K562 (cell line): ENCODE results near the gene KIF3B. TPM values are rescaled to one million over a fixed set of nuclear protein-coding genes. Genes with fewer than 3 reads are reported as not detected.

ENCODE experiments used
- ATAC-seq: fragments of 200-7000 bp; cut with Tn5 transposase; 3 replicates; pipeline ENCODE4 v1.9.1; 2020; ENCODE audit warnings: moderate library complexity
- BruUV-seq: library from RNA; stranded (reverse); fragments of 400-500 nt; replicated peaks from 2 replicates; lab custom pipeline; 2021; lab: Mats Ljungman, UMichigan
- CTCF ChIA-PET: fragments of 300-600 bp; formaldehyde crosslinking; extraction: SDS; loops from one replicate; lab custom pipeline; 2021; ENCODE audit warnings: low intra/inter-chr PET ratio; lab: Yijun Ruan, JAX
- POLR2A ChIA-PET: fragments of 300-600, 350-650 bp; sonication (Branson Sonifier 250); formaldehyde crosslinking; extraction: SDS; loops from one replicate; lab custom pipeline; 2021; ENCODE audit warnings: antibody characterized with exemption, inconsistent platforms; lab: Yijun Ruan, JAX
- DNase-seq, 4 experiments: peaks; one replicate each; pipeline versions ENCODE4 v3.0.0 to v3.0.0-alpha.2; 2011 to 2018; ENCODE audit warnings: low spot score in 3 of 4, mixed read lengths in 3 of 4; ENCODE audit errors: extremely low read depth in 1 of 4
- FAIRE-seq: peaks from 2 replicates; lab custom pipeline; 2011; peaks lifted over from hg19 to GRCh38; lab: Jason Lieb, UNC
- H2AFZ ChIP-seq: 2 replicates; pipeline ENCODE4 v1.6.0; 2011; ENCODE audit warnings: low read depth, low read length, control low read depth, inconsistent platforms
- H3K27ac ChIP-seq: fragments of 200-600 bp; 3 replicates; pipeline ENCODE4 v1.8.0; 2011; ENCODE audit warnings: low read depth, mild to moderate bottlenecking, control low read depth, inconsistent platforms, low read length, moderate library complexity, mixed read lengths; ENCODE audit errors: extremely low read depth
- H3K27me3 ChIP-seq, 2 experiments: fragments of 300-600 bp in 1 of 2; 2 replicates in 1 of 2; 3 replicates in 1 of 2; pipeline versions ENCODE4 v1.6.0 to v1.8.0; 2011; ENCODE audit warnings: inconsistent platforms in 2 of 2, low read length in 2 of 2, mild to moderate bottlenecking in 1 of 2, mixed read lengths in 1 of 2, moderate library complexity in 1 of 2; ENCODE audit not compliant: control insufficient read depth in 2 of 2, insufficient read depth in 2 of 2
- H3K36me3 ChIP-seq: fragments of 300-600 bp; 3 replicates; pipeline ENCODE4 v1.8.0; 2011; ENCODE audit warnings: mild to moderate bottlenecking, low read length, inconsistent platforms; ENCODE audit not compliant: control insufficient read depth, insufficient read depth
- H3K4me1 ChIP-seq, 2 experiments: fragments of 200-600 bp in 1 of 2; replicated peaks in 1 of 2; 2 replicates in 1 of 2; 3 replicates in 1 of 2; pipeline versions ENCODE4 v1.5.1 to v1.8.0; 2011; ENCODE audit warnings: inconsistent platforms in 2 of 2, low read length in 2 of 2, mild to moderate bottlenecking in 1 of 2, mixed read lengths in 1 of 2, moderate library complexity in 1 of 2; ENCODE audit not compliant: control insufficient read depth in 2 of 2, insufficient read depth in 2 of 2
- H3K4me2 ChIP-seq: 2 replicates; pipeline ENCODE4 v1.6.1; 2011; ENCODE audit warnings: low read length, control low read depth, inconsistent platforms, mixed read lengths; ENCODE audit not compliant: insufficient read depth
- H3K4me3 ChIP-seq: fragments of 200-600 bp; sonication (generic), shearing (Covaris generic); 2 replicates; pipeline ENCODE4 v1.5.1; 2016; ENCODE audit warnings: control low read depth, inconsistent platforms
- H3K79me2 ChIP-seq: fragments of 200-600 bp; 3 replicates; pipeline ENCODE4 v1.8.0; 2011; ENCODE audit warnings: low read length, inconsistent platforms; ENCODE audit not compliant: control insufficient read depth, insufficient read depth
- H3K9ac ChIP-seq, 2 experiments: 2 replicates each; pipeline versions ENCODE4 v1.6.0 to v1.6.1; 2011; ENCODE audit warnings: low read depth in 2 of 2, low read length in 2 of 2, control low read depth in 1 of 2, inconsistent platforms in 1 of 2, mild to moderate bottlenecking in 1 of 2, mixed read lengths in 1 of 2; ENCODE audit not compliant: insufficient read depth in 1 of 2
- H3K9me1 ChIP-seq: one replicate; pipeline ENCODE4 v1.6.0; 2011; ENCODE audit warnings: inconsistent platforms, mild to moderate bottlenecking, low read length, moderate library complexity; ENCODE audit not compliant: control insufficient read depth, insufficient read depth
- H3K9me3 ChIP-seq: replicated peaks from 2 replicates; pipeline ENCODE4 v1.5.1; 2011; ENCODE audit warnings: low read depth, low read length, inconsistent platforms; ENCODE audit not compliant: control insufficient read depth, insufficient read depth
- H4K20me1 ChIP-seq: replicated peaks from 2 replicates; pipeline ENCODE4 v1.6.1; 2011; ENCODE audit warnings: low read length, inconsistent platforms, mixed read lengths; ENCODE audit not compliant: control insufficient read depth, insufficient read depth
- BRF2 ChIP-seq: IDR thresholded peaks from 3 replicates; pipeline ENCODE4 v1.6.1; 2011; ENCODE audit warnings: borderline replicate concordance, mild to moderate bottlenecking; ENCODE audit not compliant: insufficient read length, insufficient read depth
- IRF9 ChIP-seq: fragments of 450-650 bp; IDR thresholded peaks from 2 replicates; pipeline ENCODE4 v1.6.1; 2016; ENCODE audit warnings: missing biosample characterization, missing genetic modification characterization
- MYNN ChIP-seq, 2 experiments: sonication (generic); formaldehyde crosslinking in 1 of 2; IDR thresholded peaks; 2 replicates each; pipeline versions ENCODE4 v1.5.0 to v1.6.1; 2016 to 2020; ENCODE audit warnings: antibody characterized with exemption in 1 of 2, missing genetic modification reagents in 1 of 2
- NCOA4 ChIP-seq: fragments of 450-650 bp; IDR thresholded peaks from 2 replicates; pipeline ENCODE4 v1.6.1; 2018; ENCODE audit warnings: mild to moderate bottlenecking; ENCODE audit not compliant: partially characterized antibody
- NFE2 ChIP-seq: IDR thresholded peaks from 2 replicates; pipeline ENCODE4 v1.6.1; 2014; ENCODE audit warnings: antibody characterized with exemption, low read depth
- PML ChIP-seq: IDR thresholded peaks from 2 replicates; pipeline ENCODE4 v1.6.1; 2012; ENCODE audit warnings: low read length, inconsistent platforms
- RB1 ChIP-seq: fragments of 450-650 bp; IDR thresholded peaks from 2 replicates; pipeline ENCODE4 v1.6.1; 2017; ENCODE audit warnings: low read depth, mild to moderate bottlenecking
- RBM22 ChIP-seq: fragments of 200-400 bp; formaldehyde crosslinking; IDR thresholded peaks from 2 replicates; pipeline ENCODE4 v1.6.1; 2018; ENCODE audit warnings: low read length, low read depth; ENCODE audit not compliant: poor library complexity, severe bottlenecking
- SMARCC2 ChIP-seq: fragments of 450-650 bp; IDR thresholded peaks from 2 replicates; pipeline ENCODE4 v1.6.1; 2017; ENCODE audit warnings: antibody characterized with exemption, moderate library complexity, mild to moderate bottlenecking, low read depth
- SMC3 ChIP-seq: conservative IDR thresholded peaks from 2 replicates; pipeline ENCODE4 v1.6.1; 2011; ENCODE audit warnings: low read depth, low read length, improper control_type of control experiment; ENCODE audit not compliant: insufficient read depth
- SPI1 ChIP-seq: IDR thresholded peaks from 2 replicates; pipeline ENCODE4 v1.6.1; 2011; ENCODE audit warnings: low read depth, low read length, control low read depth, borderline replicate concordance
- TBL1XR1 ChIP-seq, 2 experiments: IDR thresholded peaks; 2 replicates each; pipeline ENCODE4 v1.6.1; 2012; ENCODE audit warnings: improper control_type of control experiment in 2 of 2, low read length in 2 of 2, mild to moderate bottlenecking in 1 of 2
- ZNF436 ChIP-seq: fragments of 250-450, 450-650 bp; sonication (Bioruptor Pico); formaldehyde crosslinking; IDR thresholded peaks from 2 replicates; pipeline ENCODE4 v1.7.0; 2020; ENCODE audit warnings: mild to moderate bottlenecking
- WGBS: fragments of 100-300 bp; shearing (Covaris generic); methylation state at CpG from one replicate; pipeline ENCODE4 v1.1.6; 2016; ENCODE audit warnings: low coverage, mixed read lengths; ENCODE audit not compliant: insufficient coverage; ENCODE audit errors: missing lambda C conversion rate; 5-methylcytosine and 5-hydroxymethylcytosine counted together
- in situ Hi-C: fragments of 300-500 bp; cut with MboI; formaldehyde crosslinking; loops from 4 replicates; pipeline ENCODE4 v1.15.0; 2018; ENCODE audit warnings: inconsistent platforms, mixed read lengths
- intact Hi-C: fragments of 100-400 bp; cut with micrococcal nuclease; formaldehyde crosslinking; loops from 2 replicates; pipeline ENCODE4 v1.14.2; 2022
- polyA plus RNA-seq, 8 experiments: library from polyadenylated mRNA; depleted of rRNA in 4 of 8; stranded (reverse) in 5 of 8; unstranded in 3 of 8; fragments of >200 nt; fragmentation: Nextera tagmentation in 2 of 8; fragmentation: Illumina TruSeq in 1 of 8; extraction: Ambion mirVana in 2 of 8; extraction: Trizol in 1 of 8; gene quantifications; 2 replicates each; pipeline versions ENCODE4 v1.2.1 to v1.2.3, GENCODE V29; 2011 to 2014; ENCODE audit warnings: inconsistent platforms in 1 of 8, missing spikeins in 1 of 8
- total RNA-seq, 7 experiments: library from RNA; depleted of rRNA in 6 of 7; stranded (reverse); fragments of >200 nt in 6 of 7; fragmentation: Illumina TruSeq in 2 of 7; extraction: Trizol in 2 of 7; gene quantifications; 2 replicates each; pipeline versions ENCODE4 v1.2.1 to v1.2.3, GENCODE V29; 2011 to 2021; ENCODE audit warnings: low replicate concordance in 1 of 7
- TF ChIP-seq, protein P1 (sequence below): fragments of 150-350 bp; IDR thresholded peaks from 2 replicates; pipeline ENCODE4 v1.6.1; 2014; ENCODE audit warnings: low read depth, mild to moderate bottlenecking, low read length, borderline replicate concordance
- TF ChIP-seq, protein P2 (sequence below), 3 experiments: fragments of 200-800 bp in 1 of 3; sonication (Bioruptor generic) in 1 of 3; sonication (generic) in 1 of 3; formaldehyde crosslinking in 1 of 3; IDR thresholded peaks; 2 replicates each; pipeline versions ENCODE4 v1.6.1 to v1.8.0; 2016 to 2022; ENCODE audit warnings: mild to moderate bottlenecking in 2 of 3, missing compliant biosample characterization in 2 of 3, missing genetic modification characterization in 2 of 3, missing genetic modification reagents in 1 of 3

The KIF3B gene
- total and polyA plus RNA-seq, 9 of the 15 experiments (the other 6 are each of a cell fraction or from before 2014, with no cell fraction given), result 2.9 to 12.3 (median 8.6) TPM

- ChIA-PET POLR2A (no interaction called here), CTCF (no interaction called here)
- Histone ChIP-seq H3K36me3 (no peaks in the 10 kb centered on the region), H3K9me1 (no peaks in the 10 kb centered on the region), H3K4me1 (no peaks in the 10 kb centered on the region; a peak in 1 of 5 replicates), H3K4me2 (no peak overlapping the region), H3K27me3 (no peaks in the 10 kb centered on the region), H2AFZ (no peak overlapping the region), H3K9me3 (no peaks in the 10 kb centered on the region), H3K27ac (no peak overlapping the region), H3K79me2 (no peaks in the 10 kb centered on the region), H3K4me3 (no peak overlapping the region), H4K20me1 (0 out of 2 replicates have a peak, but pooled peaks cover 6% of the 10 kb centered on the region), H3K9ac (no peak overlapping the region)
- DNase-seq (no peak), FAIRE-seq (peak; percentile 48), ATAC-seq (no peak)
- WGBS, result 49% methylated on average over 6 of the region's 6 CpGs
- intact Hi-C loops (no loop called here), in situ Hi-C loops (no loop called here)
- BruUV-seq, result no TSS peak
- no peak for TF ChIP-seq MYNN (IDR thresholded peaks at IDR 0.05)
- TF ChIP-seq MYNN (CRISPR knock-in tag; IDR thresholded peaks at IDR 0.05), result no peak
- TF ChIP-seq, protein P1, sequence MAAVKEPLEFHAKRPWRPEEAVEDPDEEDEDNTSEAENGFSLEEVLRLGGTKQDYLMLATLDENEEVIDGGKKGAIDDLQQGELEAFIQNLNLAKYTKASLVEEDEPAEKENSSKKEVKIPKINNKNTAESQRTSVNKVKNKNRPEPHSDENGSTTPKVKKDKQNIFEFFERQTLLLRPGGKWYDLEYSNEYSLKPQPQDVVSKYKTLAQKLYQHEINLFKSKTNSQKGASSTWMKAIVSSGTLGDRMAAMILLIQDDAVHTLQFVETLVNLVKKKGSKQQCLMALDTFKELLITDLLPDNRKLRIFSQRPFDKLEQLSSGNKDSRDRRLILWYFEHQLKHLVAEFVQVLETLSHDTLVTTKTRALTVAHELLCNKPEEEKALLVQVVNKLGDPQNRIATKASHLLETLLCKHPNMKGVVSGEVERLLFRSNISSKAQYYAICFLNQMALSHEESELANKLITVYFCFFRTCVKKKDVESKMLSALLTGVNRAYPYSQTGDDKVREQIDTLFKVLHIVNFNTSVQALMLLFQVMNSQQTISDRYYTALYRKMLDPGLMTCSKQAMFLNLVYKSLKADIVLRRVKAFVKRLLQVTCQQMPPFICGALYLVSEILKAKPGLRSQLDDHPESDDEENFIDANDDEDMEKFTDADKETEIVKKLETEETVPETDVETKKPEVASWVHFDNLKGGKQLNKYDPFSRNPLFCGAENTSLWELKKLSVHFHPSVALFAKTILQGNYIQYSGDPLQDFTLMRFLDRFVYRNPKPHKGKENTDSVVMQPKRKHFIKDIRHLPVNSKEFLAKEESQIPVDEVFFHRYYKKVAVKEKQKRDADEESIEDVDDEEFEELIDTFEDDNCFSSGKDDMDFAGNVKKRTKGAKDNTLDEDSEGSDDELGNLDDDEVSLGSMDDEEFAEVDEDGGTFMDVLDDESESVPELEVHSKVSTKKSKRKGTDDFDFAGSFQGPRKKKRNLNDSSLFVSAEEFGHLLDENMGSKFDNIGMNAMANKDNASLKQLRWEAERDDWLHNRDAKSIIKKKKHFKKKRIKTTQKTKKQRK, result no peak
- TF ChIP-seq ZNF436 (CRISPR knock-in tag), result no peak
- TF ChIP-seq NCOA4, result no peak
- no peak for TF ChIP-seq TBL1XR1 (IDR thresholded peaks at IDR 0.05; ENCODE audit: low read length in 2 of 2)
- TF ChIP-seq, protein P2, sequence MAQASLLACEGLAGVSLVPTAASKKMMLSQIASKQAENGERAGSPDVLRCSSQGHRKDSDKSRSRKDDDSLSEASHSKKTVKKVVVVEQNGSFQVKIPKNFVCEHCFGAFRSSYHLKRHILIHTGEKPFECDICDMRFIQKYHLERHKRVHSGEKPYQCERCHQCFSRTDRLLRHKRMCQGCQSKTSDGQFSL (CRISPR knock-in tag; IDR thresholded peaks at IDR 0.05), result no peak
- TF ChIP-seq, protein P2 (tag; IDR thresholded peaks at IDR 0.05), result no peak
- TF ChIP-seq RBM22, result no peak
- TF ChIP-seq BRF2, result no peak
- no peak for TF ChIP-seq SPI1
- no peak for TF ChIP-seq RB1
- no peak for TF ChIP-seq IRF9 (tag)
- TF ChIP-seq SMC3, result no peak
- no peak for TF ChIP-seq PML
- no peak for TF ChIP-seq SMARCC2
- no peak for TF ChIP-seq NFE2
These were observed 19.5 kb downstream of the KIF3B start for GRCh38 chr20:32296819-32297420.
